Measurements from ENCODE around the gene OTX1. TPM values are rescaled to one million over a fixed set of nuclear protein-coding genes. Genes with fewer than 3 reads are reported as not detected.
A peak's percentile ranks its signal among the peaks of the same experiment; 100 is the strongest.

The OTX1 gene
- total and polyA plus RNA-seq, 2 donors (not counting 1 experiment from before 2014, with no cell fraction given) = not detected

- intact Hi-C loops (cut with micrococcal nuclease) = no loop called here
- peaks cover 2% of the 10 kb centered on the region for H3K9me3 Mint-ChIP-seq (ENCODE audit: insufficient read depth)
- peak overlapping the region; percentile 25 for H3K9ac ChIP-seq (ENCODE audit: low read length)
- peaks cover 2 to 83% (median 76%) of the 10 kb centered on the region in 4 experiments for H3K27me3 ChIP-seq (replicated peaks in 1 of 4; ENCODE audit: control extremely low read depth in 1 of 4, control insufficient read depth in 3 of 4, insufficient read depth in 4 of 4, low read length in 3 of 4)
- ChIA-PET CTCF (no interaction called here), POLR2A (no interaction called here)
- no peaks in the 10 kb centered on the region for H3K79me2 ChIP-seq (ENCODE audit: control insufficient read depth, insufficient read depth, low read length)
- peaks cover 58% of the 10 kb centered on the region for H3K4me1 Mint-ChIP-seq
- no peaks in the 10 kb centered on the region for H3K36me3 ChIP-seq (replicated peaks in 1 of 2; ENCODE audit: control extremely low read depth in 1 of 2, control insufficient read depth in 1 of 2, extremely low read depth in 1 of 2, insufficient read depth in 2 of 2, low read length in 1 of 2)
- ATAC-seq (ENCODE audit: low read depth) (no peak), DNase-seq (peak; percentile 65)
- no peak for TF ChIP-seq EZH2 (IDR thresholded peaks at IDR 0.05; ENCODE audit: borderline replicate concordance, insufficient read depth, low read depth, low read length, poor library complexity, severe bottlenecking)
- H3K4me3 Mint-ChIP-seq = peak overlapping the region; percentile 82
- H3K9me3 ChIP-seq (ENCODE audit: control extremely low read depth in 1 of 3, control insufficient read depth in 2 of 3, insufficient read depth in 1 of 3, low read length in 2 of 3) = peaks cover 4 to 63% (median 11%) of the 10 kb centered on the region in 3 donors
- 5% methylated on average over 30 of the region's 35 CpGs for whole genome bisulfite sequencing (ENCODE audit: insufficient coverage)
- no peak overlapping the region for H3K27ac ChIP-seq (ENCODE audit: low read length in 2 of 2)
- peak overlapping the region in 2 of 5 experiments; percentile 21 to 27 for H3K4me3 ChIP-seq (ENCODE audit: control extremely low read depth in 1 of 5, extremely low read depth in 1 of 5, insufficient read depth in 1 of 5, low read depth in 2 of 5, low read length in 4 of 5)
- H3K4me1 ChIP-seq (ENCODE audit: control insufficient read depth in 2 of 2, insufficient read depth in 2 of 2, low read length in 2 of 2) = peaks cover 63 to 69% of the 10 kb centered on the region in 2 donors
- H3K27me3 Mint-ChIP-seq = peaks cover 76% of the 10 kb centered on the region
- peak overlapping the region; percentile 26 for H2AFZ ChIP-seq (ENCODE audit: insufficient read depth, low read depth, low read length, poor library complexity, severe bottlenecking)
- peak overlapping the region; percentile 57 for H3K27ac Mint-ChIP-seq
- no peaks in the 10 kb centered on the region for H4K20me1 ChIP-seq (ENCODE audit: control insufficient read depth, insufficient read depth, low read length, poor library complexity, severe bottlenecking)
- peak overlapping the region; percentile 84 for H3K4me2 ChIP-seq (replicated peaks; ENCODE audit: low read depth, low read length, poor library complexity, severe bottlenecking)
Observed at GRCh38 chr2:63058144-63058920, 7.7 kb downstream of the OTX1 start.

- Mint-ChIP-seq H3K4me3 (peak overlapping the region; percentile 82), H3K27me3 (peaks cover 75% of the 10 kb centered on the region), H3K4me1 (peaks cover 51% of the 10 kb centered on the region), H3K9me3 (ENCODE audit: insufficient read depth) (peaks cover 2% of the 10 kb centered on the region), H3K27ac (no peak overlapping the region)
- peak overlapping the region in 1 of 5 experiments; percentile 27 for H3K4me3 ChIP-seq (ENCODE audit: control extremely low read depth in 1 of 5, extremely low read depth in 1 of 5, insufficient read depth in 1 of 5, low read depth in 2 of 5, low read length in 4 of 5)
- no peak overlapping the region for H3K9ac ChIP-seq (ENCODE audit: low read length)
- 11% methylated on average over 67 of the region's 67 CpGs for WGBS (ENCODE audit: insufficient coverage)
- intact Hi-C loops (cut with micrococcal nuclease) = no loop called here
- ATAC-seq (ENCODE audit: low read depth) (no peak), DNase-seq (peak; percentile 59)
- TF ChIP-seq EZH2 (IDR thresholded peaks at IDR 0.05; ENCODE audit: borderline replicate concordance, insufficient read depth, low read depth, low read length, poor library complexity, severe bottlenecking) (no peak), CTCF (IDR thresholded peaks at IDR 0.05) (no peak)
- H3K4me2 ChIP-seq (replicated peaks; ENCODE audit: low read depth, low read length, poor library complexity, severe bottlenecking) = peak overlapping the region; percentile 84
- no peak overlapping the region for H3K27ac ChIP-seq (ENCODE audit: low read length in 2 of 2)
- H2AFZ ChIP-seq (ENCODE audit: insufficient read depth, low read depth, low read length, poor library complexity, severe bottlenecking) = peak overlapping the region; percentile 26
- H3K79me2 ChIP-seq (ENCODE audit: control insufficient read depth, insufficient read depth, low read length) = no peaks in the 10 kb centered on the region
- H3K4me1 ChIP-seq (ENCODE audit: control insufficient read depth in 2 of 2, insufficient read depth in 2 of 2, low read length in 2 of 2) = peaks cover 55 to 61% of the 10 kb centered on the region in 2 donors
- ChIA-PET POLR2A (no interaction called here), CTCF (no interaction called here)
- no peaks in the 10 kb centered on the region for H3K36me3 ChIP-seq (replicated peaks in 1 of 2; ENCODE audit: control extremely low read depth in 1 of 2, control insufficient read depth in 1 of 2, extremely low read depth in 1 of 2, insufficient read depth in 2 of 2, low read length in 1 of 2)
- H4K20me1 ChIP-seq (ENCODE audit: control insufficient read depth, insufficient read depth, low read length, poor library complexity, severe bottlenecking) = no peaks in the 10 kb centered on the region
- peaks cover 2 to 81% (median 71%) of the 10 kb centered on the region in 4 experiments for H3K27me3 ChIP-seq (replicated peaks in 1 of 4; ENCODE audit: control extremely low read depth in 1 of 4, control insufficient read depth in 3 of 4, insufficient read depth in 4 of 4, low read length in 3 of 4)
- peaks cover 5 to 55% (median 11%) of the 10 kb centered on the region in 3 donors for H3K9me3 ChIP-seq (ENCODE audit: control extremely low read depth in 1 of 3, control insufficient read depth in 2 of 3, insufficient read depth in 1 of 3, low read length in 2 of 3)
Observed at GRCh38 chr2:63058921-63059792, 8.5 kb downstream of the OTX1 start.

All from B cell (primary cell).